ENCODE data around the gene ERAL1.
"Not testable (repeated sequence)": the region's sequence is repeated elsewhere in the genome, so short reads cannot be mapped to it uniquely, and the experiment has no call there.

Gene ERAL1

DNA sequence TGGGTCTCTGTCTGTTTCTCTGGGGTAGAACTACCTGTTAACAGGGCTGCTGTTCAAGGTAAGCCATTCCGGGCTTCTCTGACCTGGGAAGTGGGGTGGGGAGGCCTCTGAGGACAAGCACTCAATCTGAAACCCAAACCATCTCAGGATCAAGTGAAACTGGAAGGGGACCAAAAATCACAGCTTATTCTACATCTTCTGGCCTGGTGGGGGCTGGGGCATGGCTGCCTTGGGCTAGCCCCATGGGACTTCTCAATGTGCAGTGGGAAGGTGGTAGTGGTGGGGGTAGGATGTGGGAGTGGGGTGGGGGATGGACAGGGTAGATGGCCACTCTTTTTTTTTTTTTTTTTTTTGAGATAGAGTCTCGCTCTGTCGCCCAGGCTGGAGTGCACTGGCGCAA lies 37.2 kb downstream of the ERAL1 start:
- Histone ChIP-seq H3K27ac (ENCODE audit: low read depth, low read length, severe bottlenecking) (no peak overlapping the region), H3K9me3 (ENCODE audit: control insufficient read depth, low read length) (no peaks in the 10 kb centered on the region), H3K36me3 (ENCODE audit: control insufficient read depth, insufficient read depth, low read length) (peaks cover 30% of the 10 kb centered on the region), H3K4me1 (ENCODE audit: control insufficient read depth, insufficient read depth, low read length, poor library complexity, severe bottlenecking) (peaks cover 7% of the 10 kb centered on the region), H3K4me3 (ENCODE audit: extremely low read depth, insufficient read depth, low read length, poor library complexity, severe bottlenecking) (no peak overlapping the region)
- 100% methylated on average over 1 of the region's 4 CpGs; no CpG with 5 or more reads in 1 of the 2 experiments for WGBS, 2 experiments (ENCODE audit: insufficient coverage in 2 of 2)

DNA sequence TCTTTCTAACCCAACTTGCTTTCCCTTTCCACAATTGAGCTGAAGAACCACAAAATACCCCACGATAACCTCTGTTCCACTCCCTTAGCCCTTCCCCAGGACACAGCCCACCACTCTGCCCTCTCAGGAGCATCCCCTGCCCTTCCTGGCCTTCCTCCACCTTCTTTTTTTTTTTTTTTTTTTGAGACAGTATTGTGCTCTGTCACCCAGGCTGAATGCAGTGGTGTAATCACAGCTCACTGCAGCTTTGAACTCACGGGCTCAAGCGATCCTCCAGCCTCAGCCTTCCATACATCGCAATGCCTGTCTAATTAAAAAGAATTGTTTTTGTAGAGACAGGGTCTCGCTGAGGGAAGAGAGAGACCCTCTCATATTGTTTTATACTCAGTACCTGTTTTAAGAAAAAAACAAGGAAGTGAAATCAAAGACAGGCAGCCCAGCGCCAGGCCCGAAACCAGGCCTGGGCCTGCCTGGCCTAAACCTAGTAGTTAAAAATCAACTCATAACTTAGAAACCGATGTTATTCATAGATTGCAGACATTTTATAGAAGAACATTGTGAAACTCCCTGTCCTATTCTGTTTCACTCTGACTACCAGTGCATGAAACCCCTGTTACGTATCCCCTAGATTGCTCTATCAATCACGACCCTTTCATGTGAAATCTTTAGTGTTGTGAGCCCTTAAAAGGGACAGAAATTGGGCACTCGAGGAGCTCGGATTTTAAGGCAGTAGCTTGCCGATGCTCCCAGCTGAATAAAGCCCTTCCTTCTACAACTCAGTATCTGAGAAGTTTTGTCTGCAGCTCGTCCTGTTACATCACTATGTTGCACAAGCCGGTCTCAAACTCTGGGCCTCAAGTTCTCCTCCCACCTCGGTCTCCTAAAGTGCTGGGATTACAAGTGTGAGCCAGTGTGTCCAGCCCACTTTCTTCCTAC lies 38.7 kb downstream of the ERAL1 start:
- not testable (repeated sequence) for H3K9me3 ChIP-seq (ENCODE audit: control insufficient read depth, low read length); H3K4me3 ChIP-seq (ENCODE audit: extremely low read depth, insufficient read depth, low read length, poor library complexity, severe bottlenecking); H3K27ac ChIP-seq (ENCODE audit: low read depth, low read length, severe bottlenecking)
- H3K4me1 ChIP-seq (ENCODE audit: control insufficient read depth, insufficient read depth, low read length, poor library complexity, severe bottlenecking): peaks cover 12% of the 10 kb centered on the region
- WGBS, 2 experiments (ENCODE audit: insufficient coverage in 2 of 2): 93 to 99% methylated on average over 8 to 11 of the region's 16 CpGs
- H3K36me3 ChIP-seq (ENCODE audit: control insufficient read depth, insufficient read depth, low read length): peaks cover 30% of the 10 kb centered on the region

DNA sequence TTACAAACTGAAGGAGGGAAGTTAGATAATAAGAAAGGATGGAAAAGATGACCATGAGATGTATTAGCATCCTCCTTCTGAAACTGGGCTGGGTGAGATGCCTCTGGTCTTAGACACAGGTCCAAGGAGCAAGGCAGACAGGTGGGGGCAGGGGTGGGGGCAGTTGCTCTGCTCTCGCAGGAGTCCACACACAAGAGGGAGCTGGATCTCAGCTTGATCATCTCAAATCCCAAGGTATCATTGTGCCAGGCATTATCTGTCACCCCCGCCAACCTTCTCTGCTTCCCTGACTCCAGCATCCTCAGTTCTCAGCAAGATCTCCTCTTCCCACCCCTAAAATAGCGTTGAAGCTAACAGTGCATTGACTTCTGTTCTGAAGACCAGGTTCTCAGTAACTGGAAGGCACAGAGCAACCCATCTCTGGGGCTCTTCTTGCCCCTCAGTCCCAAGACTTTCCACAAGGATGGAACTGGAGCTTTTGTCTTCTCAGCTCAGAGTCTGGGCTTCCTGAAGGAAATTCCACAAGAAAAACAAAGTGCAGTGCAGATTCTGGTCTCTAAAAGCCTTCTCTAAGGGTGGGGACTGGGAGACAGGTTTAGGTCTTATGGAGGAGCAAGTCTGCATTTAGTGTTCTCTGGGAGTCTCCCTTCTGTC lies 41.1 kb downstream of the ERAL1 start:
- H3K36me3 ChIP-seq (ENCODE audit: control insufficient read depth, insufficient read depth, low read length): peaks cover 35% of the 10 kb centered on the region
- peaks cover 12% of the 10 kb centered on the region for H3K4me1 ChIP-seq (ENCODE audit: control insufficient read depth, insufficient read depth, low read length, poor library complexity, severe bottlenecking)
- H3K9me3 ChIP-seq (ENCODE audit: control insufficient read depth, low read length): no peaks in the 10 kb centered on the region
- 64 to 75% methylated on average over 3 of the region's 3 CpGs for WGBS, 2 experiments (ENCODE audit: insufficient coverage in 2 of 2)
- H3K4me3 ChIP-seq (ENCODE audit: extremely low read depth, insufficient read depth, low read length, poor library complexity, severe bottlenecking): peak overlapping the region; percentile 96
- H3K27ac ChIP-seq (ENCODE audit: low read depth, low read length, severe bottlenecking): no peak overlapping the region

DNA sequence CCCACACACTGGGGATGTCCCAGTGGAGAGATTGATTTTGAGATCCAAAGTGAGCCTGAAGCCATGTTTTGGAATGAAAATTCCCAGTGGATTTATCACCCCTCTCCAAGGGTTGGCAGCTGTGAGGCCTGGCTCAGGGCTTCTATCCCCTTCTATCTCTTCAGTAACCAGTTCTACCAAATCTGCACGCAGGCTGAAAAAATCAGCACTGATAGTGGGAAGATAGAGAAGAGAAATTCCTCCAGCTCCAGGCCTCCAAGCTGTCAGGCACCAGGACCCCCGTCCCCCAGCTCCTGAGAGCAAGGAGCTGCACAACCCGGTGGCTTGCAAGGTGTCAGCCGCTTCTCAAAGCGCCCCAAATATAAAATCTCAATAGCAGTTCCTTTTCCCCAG lies 41.7 kb downstream of the ERAL1 start:
- peaks cover 16% of the 10 kb centered on the region for H3K4me1 ChIP-seq (ENCODE audit: control insufficient read depth, insufficient read depth, low read length, poor library complexity, severe bottlenecking)
- WGBS, 2 experiments (ENCODE audit: insufficient coverage in 2 of 2): 14% methylated on average over 2 to 4 of the region's 5 CpGs
- no peaks in the 10 kb centered on the region for H3K9me3 ChIP-seq (ENCODE audit: control insufficient read depth, low read length)
- no peak overlapping the region for H3K27ac ChIP-seq (ENCODE audit: low read depth, low read length, severe bottlenecking)
- H3K4me3 ChIP-seq (ENCODE audit: extremely low read depth, insufficient read depth, low read length, poor library complexity, severe bottlenecking): peak overlapping the region; percentile 96
- H3K36me3 ChIP-seq (ENCODE audit: control insufficient read depth, insufficient read depth, low read length): peaks cover 33% of the 10 kb centered on the region

DNA sequence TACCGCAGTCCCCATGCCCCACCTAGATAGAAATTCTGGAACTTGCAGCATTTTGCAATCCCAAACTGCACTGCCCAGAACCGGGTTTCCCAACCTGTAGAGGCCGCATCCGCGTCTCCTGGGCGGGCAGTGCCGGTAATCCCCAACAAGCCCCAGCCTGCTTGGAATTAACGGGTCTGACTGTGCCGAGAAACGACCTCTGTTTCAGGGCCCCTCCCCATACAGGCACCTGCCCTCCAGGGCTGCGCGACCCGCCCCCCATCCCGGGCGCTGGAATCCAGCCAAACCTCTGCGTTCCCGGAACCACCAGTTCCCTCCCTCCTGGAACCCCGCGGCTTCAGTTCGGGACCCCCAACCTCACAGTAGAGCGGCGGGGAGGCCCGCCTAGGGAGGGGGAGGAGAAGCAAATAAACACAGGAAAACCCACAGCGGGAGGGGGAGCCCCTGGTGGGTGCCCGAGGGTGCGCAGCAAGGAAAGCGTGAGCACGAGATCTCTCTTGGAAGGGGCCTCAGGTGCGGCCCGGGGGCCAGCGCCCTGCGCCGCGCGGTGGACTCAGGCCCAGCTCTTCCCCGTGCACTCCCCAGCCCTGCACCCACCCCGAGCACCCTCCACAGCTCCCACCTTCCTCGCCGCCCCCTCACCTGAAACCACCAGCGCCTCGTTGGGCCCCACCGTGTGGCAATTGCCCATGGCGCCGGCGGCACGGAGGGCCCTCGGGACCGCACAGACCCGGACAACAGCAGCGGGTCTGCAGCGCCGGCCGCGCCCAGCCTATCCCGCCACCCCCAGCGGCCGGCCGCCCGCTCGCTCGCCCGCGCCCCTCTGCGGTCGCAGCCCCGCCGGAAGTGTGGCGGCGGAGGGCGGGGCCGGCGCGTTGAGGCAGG lies 42.3 kb downstream of the ERAL1 start, which contains the start of gene FLOT2:
FLOT2 (minus strand) TSS at position 850 of the 885 bp plus-strand sequence; CDS start at position 691, 159 bp downstream.
- 0 to 1% methylated on average over 43 to 53 of the region's 73 CpGs for WGBS, 2 experiments (ENCODE audit: insufficient coverage in 2 of 2)

DNA sequence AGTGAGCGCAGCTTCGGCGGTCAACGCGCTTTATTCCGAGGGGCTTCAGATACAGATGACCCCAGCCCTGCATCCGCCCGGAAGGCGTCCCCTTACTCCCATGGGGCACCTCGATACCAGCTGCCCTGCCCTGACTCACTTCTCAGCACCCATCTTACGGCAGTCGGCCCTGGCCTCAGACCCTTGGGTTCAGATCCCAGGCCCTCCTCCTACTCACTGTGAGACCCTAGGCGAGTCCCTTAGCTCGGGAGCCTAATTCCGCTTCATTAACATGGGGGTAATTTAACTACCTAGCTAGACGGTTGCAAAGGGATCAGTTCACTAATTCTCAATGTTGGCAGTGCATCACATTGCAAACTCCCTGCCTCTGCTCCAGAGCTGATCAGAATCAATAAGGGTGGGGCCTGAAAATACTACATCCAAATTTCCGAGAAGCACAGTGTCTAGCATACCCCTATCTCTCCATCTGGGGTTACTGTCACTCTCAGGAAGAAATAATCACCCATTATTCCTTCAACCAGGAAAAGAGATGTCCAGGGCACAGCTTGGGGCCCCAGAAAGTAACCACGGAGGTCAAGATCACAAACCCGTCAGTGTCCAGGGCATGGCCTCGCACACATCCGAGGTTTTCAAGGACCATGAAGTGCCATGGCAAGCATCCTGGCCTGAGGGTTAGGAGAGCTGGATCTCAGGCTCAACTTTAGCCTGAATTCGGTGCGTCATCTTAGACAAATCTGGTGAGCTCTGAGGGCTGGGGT lies 43.1 kb downstream of the ERAL1 start:
- 40 to 43% methylated on average over 21 to 23 of the region's 23 CpGs for WGBS, 2 experiments (ENCODE audit: insufficient coverage in 2 of 2)
- H3K27ac ChIP-seq (ENCODE audit: low read depth, low read length, severe bottlenecking): no peak overlapping the region
- no peaks in the 10 kb centered on the region for H3K9me3 ChIP-seq (ENCODE audit: control insufficient read depth, low read length)
- peak overlapping the region; percentile 96 for H3K4me3 ChIP-seq (ENCODE audit: extremely low read depth, insufficient read depth, low read length, poor library complexity, severe bottlenecking)
- H3K36me3 ChIP-seq (ENCODE audit: control insufficient read depth, insufficient read depth, low read length): peaks cover 23% of the 10 kb centered on the region
- H3K4me1 ChIP-seq (ENCODE audit: control insufficient read depth, insufficient read depth, low read length, poor library complexity, severe bottlenecking): peaks cover 21% of the 10 kb centered on the region

More for the DNA sequence above, 42.3 kb downstream of the ERAL1 start, which contains the start of gene FLOT2:
- peak within 1 kb of the TSS; percentile 96 for H3K4me3 ChIP-seq (ENCODE audit: extremely low read depth, insufficient read depth, low read length, poor library complexity, severe bottlenecking)
- H3K4me1 ChIP-seq (ENCODE audit: control insufficient read depth, insufficient read depth, low read length, poor library complexity, severe bottlenecking): peaks cover 21% of the 10 kb centered on the region
- H3K9me3 ChIP-seq (ENCODE audit: control insufficient read depth, low read length): no peaks in the 10 kb centered on the region
- peaks cover 27% of the 10 kb centered on the region for H3K36me3 ChIP-seq (ENCODE audit: control insufficient read depth, insufficient read depth, low read length)
- H3K27ac ChIP-seq (ENCODE audit: low read depth, low read length, severe bottlenecking): no peak within 1 kb of the TSS

DNA sequence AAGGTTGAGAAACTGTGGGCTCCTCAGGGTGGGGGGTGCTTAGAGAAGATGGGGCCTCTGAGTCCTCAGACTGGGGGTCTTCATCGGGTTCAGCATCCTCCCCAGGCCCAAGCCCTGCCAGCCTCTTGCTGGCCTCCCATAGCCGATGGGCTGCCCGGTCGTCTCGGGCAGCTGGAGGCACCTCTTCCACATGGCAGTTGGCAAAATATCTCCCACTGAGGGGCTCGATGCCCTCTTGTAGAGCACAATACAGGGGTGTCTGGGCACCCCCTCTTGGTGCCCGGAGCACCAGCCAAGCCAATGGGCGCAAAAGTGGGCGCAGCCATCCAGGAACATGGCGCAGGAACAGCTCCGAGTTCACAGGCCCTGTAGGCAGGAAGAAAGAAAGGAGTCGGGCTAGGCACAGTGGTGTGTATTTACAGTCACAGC lies 43.7 kb downstream of the ERAL1 start:
- Histone ChIP-seq H3K9me3 (ENCODE audit: control insufficient read depth, low read length) (no peaks in the 10 kb centered on the region), H3K4me1 (ENCODE audit: control insufficient read depth, insufficient read depth, low read length, poor library complexity, severe bottlenecking) (peaks cover 21% of the 10 kb centered on the region), H3K4me3 (ENCODE audit: extremely low read depth, insufficient read depth, low read length, poor library complexity, severe bottlenecking) (no peak overlapping the region), H3K27ac (ENCODE audit: low read depth, low read length, severe bottlenecking) (no peak overlapping the region), H3K36me3 (ENCODE audit: control insufficient read depth, insufficient read depth, low read length) (peaks cover 21% of the 10 kb centered on the region)
- 86 to 92% methylated on average over 11 to 12 of the region's 12 CpGs for WGBS, 2 experiments (ENCODE audit: insufficient coverage in 2 of 2)

DNA sequence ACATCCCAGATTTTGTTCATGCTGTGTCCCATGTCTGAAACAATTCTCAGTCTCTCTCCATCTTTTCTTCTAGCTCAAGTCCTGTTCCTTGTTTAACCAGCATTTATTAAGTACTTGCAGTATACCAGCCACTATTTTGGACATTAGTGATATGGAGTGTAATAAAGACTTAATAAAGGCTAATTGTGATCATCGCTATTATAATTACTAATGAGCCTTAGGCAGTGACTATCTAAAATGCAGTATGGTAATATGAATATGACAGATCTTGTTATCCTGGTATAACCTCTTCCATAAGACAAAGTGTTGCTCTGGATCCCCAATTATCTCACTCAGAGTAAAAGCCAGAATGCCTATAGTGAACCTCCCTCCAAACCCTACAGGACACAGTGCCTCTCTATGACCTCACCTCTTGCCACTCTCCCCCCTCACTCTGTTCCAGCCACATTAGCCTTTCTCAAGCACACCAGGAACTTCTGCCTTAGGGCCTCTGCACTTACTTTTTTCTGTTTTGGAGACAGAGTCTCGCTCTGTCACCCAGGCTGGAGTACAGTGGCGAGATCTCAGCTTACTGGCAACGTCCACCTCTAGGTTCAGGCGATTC lies 44.5 kb downstream of the ERAL1 start:
- Histone ChIP-seq H3K27ac (ENCODE audit: low read depth, low read length, severe bottlenecking) (no peak overlapping the region), H3K9me3 (ENCODE audit: control insufficient read depth, low read length) (no peaks in the 10 kb centered on the region), H3K4me3 (ENCODE audit: extremely low read depth, insufficient read depth, low read length, poor library complexity, severe bottlenecking) (no peak overlapping the region), H3K4me1 (ENCODE audit: control insufficient read depth, insufficient read depth, low read length, poor library complexity, severe bottlenecking) (peaks cover 21% of the 10 kb centered on the region), H3K36me3 (ENCODE audit: control insufficient read depth, insufficient read depth, low read length) (peaks cover 21% of the 10 kb centered on the region)
- 100% methylated on average over 2 to 5 of the region's 5 CpGs for WGBS, 2 experiments (ENCODE audit: insufficient coverage in 2 of 2)

DNA sequence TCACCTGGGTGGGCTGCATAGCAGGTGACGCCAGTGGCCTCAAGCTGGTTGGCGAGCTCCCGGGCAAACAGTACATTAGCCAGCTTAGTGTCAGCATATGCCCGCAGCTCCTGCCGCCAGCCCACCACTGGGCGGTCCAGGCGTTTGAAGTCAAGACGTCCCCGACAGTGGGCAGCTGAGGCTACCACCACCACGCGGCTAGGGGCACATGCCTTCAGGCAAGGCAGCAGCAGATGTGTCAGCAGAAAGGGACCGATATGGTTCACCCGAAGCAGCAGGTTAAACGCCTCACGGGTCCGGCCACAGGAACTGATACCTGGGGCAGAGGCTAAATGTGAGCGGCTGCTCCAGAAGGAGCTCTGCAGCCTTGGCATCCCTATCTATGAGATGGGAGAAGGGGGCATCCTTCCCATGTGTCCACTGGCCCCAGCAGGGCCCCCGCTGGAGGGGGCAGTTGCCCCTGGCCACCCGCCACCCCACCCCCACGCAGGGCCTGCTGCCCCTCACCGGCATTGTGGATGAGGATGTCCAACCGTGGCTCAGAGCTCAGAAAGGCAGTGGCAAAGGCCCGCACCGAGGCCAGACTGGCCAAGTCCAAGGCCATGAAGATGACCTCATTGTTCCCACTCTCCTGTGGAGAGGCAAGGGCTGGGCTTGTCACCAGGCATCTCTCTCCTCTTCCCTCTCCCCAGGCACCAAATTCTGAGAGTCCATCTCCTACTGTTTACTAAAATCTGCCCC lies 46.3 kb downstream of the ERAL1 start:
- WGBS, 2 experiments (ENCODE audit: insufficient coverage in 2 of 2): 93 to 96% methylated on average over 22 to 24 of the region's 24 CpGs
- H3K4me1 ChIP-seq (ENCODE audit: control insufficient read depth, insufficient read depth, low read length, poor library complexity, severe bottlenecking): peaks cover 15% of the 10 kb centered on the region
- no peaks in the 10 kb centered on the region for H3K9me3 ChIP-seq (ENCODE audit: control insufficient read depth, low read length)
- peaks cover 25% of the 10 kb centered on the region for H3K36me3 ChIP-seq (ENCODE audit: control insufficient read depth, insufficient read depth, low read length)
- no peak overlapping the region for H3K4me3 ChIP-seq (ENCODE audit: extremely low read depth, insufficient read depth, low read length, poor library complexity, severe bottlenecking)
- no peak overlapping the region for H3K27ac ChIP-seq (ENCODE audit: low read depth, low read length, severe bottlenecking)

Data from mesodermal cell (in vitro differentiated cells).